ENCODE data around the gene HS3ST2.

- TF ChIP-seq POLR2A (IDR thresholded peaks at IDR 0.05), result no peak
- TF ChIP-seq CTCF (IDR thresholded peaks at IDR 0.05), result no peak
- TF ChIP-seq EP300 (IDR thresholded peaks at IDR 0.05), result no peak
- no peak for TF ChIP-seq POLR2AphosphoS5 (IDR thresholded peaks at IDR 0.05)
These were observed 74.8 kb downstream of the HS3ST2 start for GRCh38 chr16:22888791-22889190.

Measured in stomach (tissue), 4 donors.